Measurements from ENCODE around the gene HIVEP1. TPM values are rescaled to one million over a fixed set of nuclear protein-coding genes. Genes with fewer than 3 reads are reported as not detected.

HIVEP1 gene
- total RNA-seq, 1 experiment from 2014 or later = 24.3 TPM

GRCh38 chr6:12125396-12125795, 113.3 kb downstream of the HIVEP1 start:
- ChIA-PET CTCF (no interaction called here), POLR2A (no interaction called here)
- no peaks in the 10 kb centered on the region for H3K9me3 Mint-ChIP-seq
- no peaks in the 10 kb centered on the region for H3K4me1 Mint-ChIP-seq
- no peak overlapping the region for H3K4me3 Mint-ChIP-seq
- TF ChIP-seq ZNF263 (CRISPR knock-in tag; IDR thresholded peaks at IDR 0.05; ENCODE audit: low read depth) = no peak
- no peak for TF ChIP-seq NFYB (CRISPR knock-in tag; conservative IDR thresholded peaks at IDR 0.05; ENCODE audit: low read depth)
- TF ChIP-seq NFATC4 (CRISPR knock-in tag; IDR thresholded peaks at IDR 0.05) = no peak
- no peak for TF ChIP-seq CREB1 (CRISPR knock-in tag; IDR thresholded peaks at IDR 0.05)
- TF ChIP-seq RELA (CRISPR knock-in tag; IDR thresholded peaks at IDR 0.05; ENCODE audit: borderline replicate concordance) = no peak
- no peak for TF ChIP-seq MYBL2 (CRISPR knock-in tag; IDR thresholded peaks at IDR 0.05)
- TF ChIP-seq ERG (CRISPR knock-in tag; IDR thresholded peaks at IDR 0.05) = no peak
- no peak for TF ChIP-seq CREM (CRISPR knock-in tag; IDR thresholded peaks at IDR 0.05)
- TF ChIP-seq KAT7 (CRISPR knock-in tag; IDR thresholded peaks at IDR 0.05; ENCODE audit: borderline replicate concordance) = no peak
- no peak for TF ChIP-seq PRRX2 (CRISPR knock-in tag; IDR thresholded peaks at IDR 0.05)
- no peak for TF ChIP-seq JUN (CRISPR knock-in tag; IDR thresholded peaks at IDR 0.05)
- TF ChIP-seq NFE2L1 (CRISPR knock-in tag; IDR thresholded peaks at IDR 0.05) = no peak
- no peak for TF ChIP-seq SMAD3 (CRISPR knock-in tag; IDR thresholded peaks at IDR 0.05; ENCODE audit: borderline replicate concordance)
- TF ChIP-seq IRF2 (CRISPR knock-in tag; IDR thresholded peaks at IDR 0.05; ENCODE audit: borderline replicate concordance, low read depth) = no peak
- TF ChIP-seq NR2C2 (CRISPR knock-in tag; IDR thresholded peaks at IDR 0.05) = no peak
- TF ChIP-seq, protein P1, sequence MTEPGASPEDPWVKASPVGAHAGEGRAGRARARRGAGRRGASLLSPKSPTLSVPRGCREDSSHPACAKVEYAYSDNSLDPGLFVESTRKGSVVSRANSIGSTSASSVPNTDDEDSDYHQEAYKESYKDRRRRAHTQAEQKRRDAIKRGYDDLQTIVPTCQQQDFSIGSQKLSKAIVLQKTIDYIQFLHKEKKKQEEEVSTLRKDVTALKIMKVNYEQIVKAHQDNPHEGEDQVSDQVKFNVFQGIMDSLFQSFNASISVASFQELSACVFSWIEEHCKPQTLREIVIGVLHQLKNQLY (CRISPR knock-in tag; IDR thresholded peaks at IDR 0.05) = no peak
- DNase-seq (ENCODE audit: low spot score) = no peak
- ATAC-seq = no peak
- no peaks in the 10 kb centered on the region for H3K27me3 Mint-ChIP-seq (ENCODE audit: low read depth)
- H3K36me3 Mint-ChIP-seq = peaks cover 46% of the 10 kb centered on the region
- no peak overlapping the region for H3K27ac Mint-ChIP-seq

DNA sequence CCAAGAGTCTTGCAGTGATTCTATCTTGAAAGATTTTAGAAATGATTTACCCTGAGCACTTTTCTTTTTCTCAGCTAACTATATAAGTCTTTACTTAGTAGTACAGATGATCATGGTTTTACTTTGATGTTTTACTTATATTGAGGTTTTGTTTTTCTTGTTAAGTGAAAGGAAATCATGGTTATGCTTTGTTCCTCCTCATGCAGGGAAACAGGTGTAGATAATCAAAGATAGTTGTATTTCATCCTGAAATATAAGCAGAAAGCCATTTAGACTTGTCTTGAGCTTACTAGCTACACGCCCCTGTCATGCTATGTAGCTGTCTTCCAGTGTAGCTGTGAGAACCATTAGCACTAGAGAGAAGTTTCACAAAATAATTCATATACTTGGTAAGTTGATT, 113.9 kb downstream of the HIVEP1 start:
- CTCF ChIA-PET = no interaction called here

More for the DNA sequence above, 113.9 kb downstream of the HIVEP1 start:
- H3K9me3 Mint-ChIP-seq = no peaks in the 10 kb centered on the region
- H3K27ac Mint-ChIP-seq = no peak overlapping the region
- H3K4me1 Mint-ChIP-seq = no peaks in the 10 kb centered on the region
- H3K4me3 Mint-ChIP-seq = no peak overlapping the region
- POLR2A ChIA-PET = no interaction called here
- ATAC-seq (no peak), DNase-seq (ENCODE audit: low spot score) (no peak)
- TF ChIP-seq, protein P2, sequence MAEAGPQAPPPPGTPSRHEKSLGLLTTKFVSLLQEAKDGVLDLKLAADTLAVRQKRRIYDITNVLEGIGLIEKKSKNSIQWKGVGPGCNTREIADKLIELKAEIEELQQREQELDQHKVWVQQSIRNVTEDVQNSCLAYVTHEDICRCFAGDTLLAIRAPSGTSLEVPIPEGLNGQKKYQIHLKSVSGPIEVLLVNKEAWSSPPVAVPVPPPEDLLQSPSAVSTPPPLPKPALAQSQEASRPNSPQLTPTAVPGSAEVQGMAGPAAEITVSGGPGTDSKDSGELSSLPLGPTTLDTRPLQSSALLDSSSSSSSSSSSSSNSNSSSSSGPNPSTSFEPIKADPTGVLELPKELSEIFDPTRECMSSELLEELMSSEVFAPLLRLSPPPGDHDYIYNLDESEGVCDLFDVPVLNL (CRISPR knock-in tag; IDR thresholded peaks at IDR 0.05; ENCODE audit: borderline replicate concordance, low read depth) = no peak
- TF ChIP-seq, protein P3, sequence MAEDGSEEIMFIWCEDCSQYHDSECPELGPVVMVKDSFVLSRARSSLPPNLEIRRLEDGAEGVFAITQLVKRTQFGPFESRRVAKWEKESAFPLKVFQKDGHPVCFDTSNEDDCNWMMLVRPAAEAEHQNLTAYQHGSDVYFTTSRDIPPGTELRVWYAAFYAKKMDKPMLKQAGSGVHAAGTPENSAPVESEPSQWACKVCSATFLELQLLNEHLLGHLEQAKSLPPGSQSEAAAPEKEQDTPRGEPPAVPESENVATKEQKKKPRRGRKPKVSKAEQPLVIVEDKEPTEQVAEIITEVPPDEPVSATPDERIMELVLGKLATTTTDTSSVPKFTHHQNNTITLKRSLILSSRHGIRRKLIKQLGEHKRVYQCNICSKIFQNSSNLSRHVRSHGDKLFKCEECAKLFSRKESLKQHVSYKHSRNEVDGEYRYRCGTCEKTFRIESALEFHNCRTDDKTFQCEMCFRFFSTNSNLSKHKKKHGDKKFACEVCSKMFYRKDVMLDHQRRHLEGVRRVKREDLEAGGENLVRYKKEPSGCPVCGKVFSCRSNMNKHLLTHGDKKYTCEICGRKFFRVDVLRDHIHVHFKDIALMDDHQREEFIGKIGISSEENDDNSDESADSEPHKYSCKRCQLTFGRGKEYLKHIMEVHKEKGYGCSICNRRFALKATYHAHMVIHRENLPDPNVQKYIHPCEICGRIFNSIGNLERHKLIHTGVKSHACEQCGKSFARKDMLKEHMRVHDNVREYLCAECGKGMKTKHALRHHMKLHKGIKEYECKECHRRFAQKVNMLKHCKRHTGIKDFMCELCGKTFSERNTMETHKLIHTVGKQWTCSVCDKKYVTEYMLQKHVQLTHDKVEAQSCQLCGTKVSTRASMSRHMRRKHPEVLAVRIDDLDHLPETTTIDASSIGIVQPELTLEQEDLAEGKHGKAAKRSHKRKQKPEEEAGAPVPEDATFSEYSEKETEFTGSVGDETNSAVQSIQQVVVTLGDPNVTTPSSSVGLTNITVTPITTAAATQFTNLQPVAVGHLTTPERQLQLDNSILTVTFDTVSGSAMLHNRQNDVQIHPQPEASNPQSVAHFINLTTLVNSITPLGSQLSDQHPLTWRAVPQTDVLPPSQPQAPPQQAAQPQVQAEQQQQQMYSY (CRISPR knock-in tag; IDR thresholded peaks at IDR 0.05) = no peak
- TF ChIP-seq ZNF138 (CRISPR knock-in tag; conservative IDR thresholded peaks at IDR 0.05) (no peak), ESRRA (CRISPR knock-in tag; IDR thresholded peaks at IDR 0.05; ENCODE audit: borderline replicate concordance) (no peak), ZNF121 (CRISPR knock-in tag; IDR thresholded peaks at IDR 0.05) (no peak), ZNF219 (CRISPR knock-in tag; IDR thresholded peaks at IDR 0.05; ENCODE audit: borderline replicate concordance) (no peak), ZNF232 (CRISPR knock-in tag; IDR thresholded peaks at IDR 0.05) (no peak), ZBTB43 (CRISPR knock-in tag; IDR thresholded peaks at IDR 0.05) (no peak), ZNF317 (CRISPR knock-in tag; IDR thresholded peaks at IDR 0.05; ENCODE audit: borderline replicate concordance, low read depth) (no peak)
- TF ChIP-seq, protein P4, sequence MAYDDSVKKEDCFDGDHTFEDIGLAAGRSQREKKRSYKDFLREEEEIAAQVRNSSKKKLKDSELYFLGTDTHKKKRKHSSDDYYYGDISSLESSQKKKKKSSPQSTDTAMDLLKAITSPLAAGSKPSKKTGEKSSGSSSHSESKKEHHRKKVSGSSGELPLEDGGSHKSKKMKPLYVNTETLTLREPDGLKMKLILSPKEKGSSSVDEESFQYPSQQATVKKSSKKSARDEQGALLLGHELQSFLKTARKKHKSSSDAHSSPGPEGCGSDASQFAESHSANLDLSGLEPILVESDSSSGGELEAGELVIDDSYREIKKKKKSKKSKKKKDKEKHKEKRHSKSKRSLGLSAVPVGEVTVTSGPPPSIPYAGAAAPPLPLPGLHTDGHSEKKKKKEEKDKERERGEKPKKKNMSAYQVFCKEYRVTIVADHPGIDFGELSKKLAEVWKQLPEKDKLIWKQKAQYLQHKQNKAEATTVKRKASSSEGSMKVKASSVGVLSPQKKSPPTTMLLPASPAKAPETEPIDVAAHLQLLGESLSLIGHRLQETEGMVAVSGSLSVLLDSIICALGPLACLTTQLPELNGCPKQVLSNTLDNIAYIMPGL (CRISPR knock-in tag; IDR thresholded peaks at IDR 0.05) = no peak
- TF ChIP-seq, protein P5, sequence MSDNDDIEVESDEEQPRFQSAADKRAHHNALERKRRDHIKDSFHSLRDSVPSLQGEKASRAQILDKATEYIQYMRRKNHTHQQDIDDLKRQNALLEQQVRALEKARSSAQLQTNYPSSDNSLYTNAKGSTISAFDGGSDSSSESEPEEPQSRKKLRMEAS (CRISPR knock-in tag; IDR thresholded peaks at IDR 0.05) = no peak
- peaks cover 39% of the 10 kb centered on the region for H3K36me3 Mint-ChIP-seq
- no peaks in the 10 kb centered on the region for H3K27me3 Mint-ChIP-seq (ENCODE audit: low read depth)

All from WTC11 (cell line).